ENCODE data around the gene TIMM50. TPM values are rescaled to one million over a fixed set of nuclear protein-coding genes. Genes with fewer than 3 reads are reported as not detected.
"Not testable (repeated sequence)": the region's sequence is repeated elsewhere in the genome, so short reads cannot be mapped to it uniquely, and the experiment has no call there.

TIMM50 gene
- total and polyA plus RNA-seq, 2 of the 8 experiments (the other 6 are each of a cell fraction or from before 2014, with no cell fraction given) = 155 to 187 TPM

DNA sequence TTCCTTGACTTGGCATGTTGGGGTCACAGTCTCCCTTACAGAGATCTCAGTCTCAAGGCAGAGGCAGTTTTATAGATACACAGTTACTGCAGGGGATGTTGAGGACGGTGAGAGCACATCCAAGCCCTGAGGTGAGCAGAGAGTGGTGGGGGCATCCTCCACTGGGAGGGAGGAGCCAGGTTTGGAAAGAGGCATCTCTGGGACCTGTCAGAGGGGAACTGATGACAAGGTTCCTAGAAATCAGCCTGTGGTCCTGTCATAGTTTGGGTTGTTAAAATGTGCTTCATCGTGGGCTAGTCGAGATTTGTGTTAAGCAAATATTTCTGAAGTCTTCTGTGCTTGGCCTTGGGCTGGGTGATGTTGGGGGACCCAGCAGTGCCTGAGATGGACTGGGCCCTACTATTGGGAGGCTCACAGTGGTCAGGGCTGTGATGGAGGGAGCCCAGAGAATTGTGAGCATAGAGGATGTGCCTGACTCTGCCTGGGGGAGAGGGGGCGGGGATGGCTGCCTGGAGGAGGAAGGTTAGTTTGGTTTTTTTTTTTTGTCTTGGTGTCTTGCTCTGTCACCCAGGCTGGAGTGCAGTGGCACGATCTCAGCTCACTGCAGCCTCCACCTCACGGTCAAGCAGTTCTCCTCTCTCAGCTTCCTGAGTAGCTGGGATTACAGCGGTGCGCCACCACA, 31.4 kb upstream of the TIMM50 start (continued):
- no peak for TF ChIP-seq CBX8 (IDR thresholded peaks at IDR 0.05; ENCODE audit: borderline replicate concordance, low read depth, low read length)
- no peak for TF ChIP-seq POLR2A (IDR thresholded peaks at IDR 0.05; ENCODE audit: control extremely low read depth in 1 of 2, low read depth in 2 of 2, low read length in 2 of 2)
- no peak for TF ChIP-seq YY1 (IDR thresholded peaks at IDR 0.05; ENCODE audit: low read depth, low read length)
- TF ChIP-seq, protein P1, sequence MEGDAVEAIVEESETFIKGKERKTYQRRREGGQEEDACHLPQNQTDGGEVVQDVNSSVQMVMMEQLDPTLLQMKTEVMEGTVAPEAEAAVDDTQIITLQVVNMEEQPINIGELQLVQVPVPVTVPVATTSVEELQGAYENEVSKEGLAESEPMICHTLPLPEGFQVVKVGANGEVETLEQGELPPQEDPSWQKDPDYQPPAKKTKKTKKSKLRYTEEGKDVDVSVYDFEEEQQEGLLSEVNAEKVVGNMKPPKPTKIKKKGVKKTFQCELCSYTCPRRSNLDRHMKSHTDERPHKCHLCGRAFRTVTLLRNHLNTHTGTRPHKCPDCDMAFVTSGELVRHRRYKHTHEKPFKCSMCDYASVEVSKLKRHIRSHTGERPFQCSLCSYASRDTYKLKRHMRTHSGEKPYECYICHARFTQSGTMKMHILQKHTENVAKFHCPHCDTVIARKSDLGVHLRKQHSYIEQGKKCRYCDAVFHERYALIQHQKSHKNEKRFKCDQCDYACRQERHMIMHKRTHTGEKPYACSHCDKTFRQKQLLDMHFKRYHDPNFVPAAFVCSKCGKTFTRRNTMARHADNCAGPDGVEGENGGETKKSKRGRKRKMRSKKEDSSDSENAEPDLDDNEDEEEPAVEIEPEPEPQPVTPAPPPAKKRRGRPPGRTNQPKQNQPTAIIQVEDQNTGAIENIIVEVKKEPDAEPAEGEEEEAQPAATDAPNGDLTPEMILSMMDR (IDR thresholded peaks at IDR 0.05; ENCODE audit: control extremely low read depth in 1 of 3, insufficient read depth in 1 of 3, low read depth in 1 of 3, low read length in 3 of 3) = no peak

DNA sequence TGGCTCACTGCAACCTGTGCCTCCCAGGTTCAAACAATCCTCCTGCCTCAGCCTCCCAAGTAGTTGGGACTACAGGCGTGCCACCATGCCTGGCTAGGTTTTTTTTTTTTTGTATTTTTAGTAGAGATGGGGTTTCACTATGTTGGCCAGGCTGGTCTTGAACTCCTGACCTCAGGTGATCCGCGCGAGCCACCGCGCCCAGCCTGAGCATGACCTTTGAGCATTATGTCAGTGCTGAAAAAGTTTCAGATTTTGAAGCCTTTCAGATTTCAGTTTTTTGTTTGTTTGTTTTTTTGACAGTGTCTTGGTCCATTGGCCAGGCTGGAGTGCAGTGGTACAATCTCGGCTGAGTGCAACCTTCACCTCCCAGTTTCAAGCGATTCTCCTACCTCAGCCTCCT, 29.4 kb upstream of the TIMM50 start:
- H3K4me3 ChIP-seq (ENCODE audit: extremely low read depth in 1 of 4, insufficient read depth in 2 of 4, low read depth in 3 of 4, low read length in 4 of 4); H2AFZ ChIP-seq (ENCODE audit: low read length); H3K9ac ChIP-seq (replicated peaks in 1 of 4; ENCODE audit: extremely low read depth in 1 of 4, low read depth in 3 of 4, low read length in 3 of 4); H3K23ac ChIP-seq (ENCODE audit: insufficient read length); CTCF ChIA-PET (ENCODE audit: partially characterized antibody); H3K27me3 ChIP-seq (replicated peaks in 1 of 4; ENCODE audit: control insufficient read depth in 3 of 4, extremely low read depth in 1 of 4, insufficient read depth in 3 of 4, low read length in 3 of 4); H4K8ac ChIP-seq (ENCODE audit: extremely low read depth, insufficient read depth, low read length); H3K23me2 ChIP-seq (ENCODE audit: low read depth, low read length); H3K27ac ChIP-seq (ENCODE audit: low read depth, low read length); H3K18ac ChIP-seq (ENCODE audit: extremely low read depth, low read length); H2BK12ac ChIP-seq (ENCODE audit: low read depth, low read length); H2BK20ac ChIP-seq (ENCODE audit: low read length); H4K5ac ChIP-seq (ENCODE audit: insufficient read length, low read depth, low read length); H2BK120ac ChIP-seq (replicated peaks; ENCODE audit: low read depth, low read length); H3K9me3 ChIP-seq (ENCODE audit: insufficient read depth in 2 of 2, low read depth in 1 of 2, low read length in 1 of 2); H2AK5ac ChIP-seq (ENCODE audit: low read depth, low read length); H3K4ac ChIP-seq (replicated peaks; ENCODE audit: insufficient read length, low read depth, low read length); H4K91ac ChIP-seq (replicated peaks; ENCODE audit: insufficient read length, low read length); H3K4me2 ChIP-seq (ENCODE audit: insufficient read depth in 1 of 2, low read depth in 2 of 2, low read length in 2 of 2); H3K56ac ChIP-seq (replicated peaks; ENCODE audit: insufficient read length, low read depth, low read length); H3K4me1 ChIP-seq (replicated peaks in 1 of 4; ENCODE audit: control insufficient read depth in 3 of 4, insufficient read depth in 4 of 4, low read length in 3 of 4); DNase-seq (ENCODE audit: low read depth in 1 of 2, low spot score in 2 of 2); H3K14ac ChIP-seq (ENCODE audit: insufficient read length); H2BK5ac ChIP-seq (ENCODE audit: low read depth, low read length); H2BK15ac ChIP-seq (ENCODE audit: low read length); FAIRE-seq: not testable (repeated sequence)
- WGBS, 2 experiments (ENCODE audit: extremely low coverage in 1 of 2, insufficient coverage in 1 of 2, insufficient read length in 1 of 2, insufficient replicate concordance in 2 of 2, low coverage in 1 of 2, low lambda C conversion rate in 2 of 2, missing lambda C conversion rate in 1 of 2) = 95% methylated on average over 8 of the region's 8 CpGs; no CpG with 5 or more reads in 1 of the 2 experiments
- Histone ChIP-seq H3K79me2 (ENCODE audit: control insufficient read depth in 1 of 2, insufficient read depth in 2 of 2, low read length in 2 of 2) (peaks cover 19 to 67% of the 10 kb centered on the region in 2 experiments), H4K20me1 (replicated peaks in 1 of 2; ENCODE audit: control insufficient read depth in 1 of 2, insufficient read depth in 2 of 2, low read length in 2 of 2) (peaks cover 13 to 16% of the 10 kb centered on the region in 2 experiments), H3K36me3 (ENCODE audit: control insufficient read depth in 2 of 4, insufficient read depth in 4 of 4, low read length in 3 of 4) (peaks cover 0 to 27% (median 0%) of the 10 kb centered on the region in 4 experiments; a peak in 5 of 8 replicates), H3K79me1 (ENCODE audit: low read depth, low read length) (peaks cover 13% of the 10 kb centered on the region)
- POLR2A ChIA-PET (ENCODE audit: partially characterized antibody) = interaction anchor here (47.8 kb wide), 1 partner anchor 28 kb away, joined by 1154 read pairs; the partner anchor contains the start of genes PLEKHG2 and RPS16

Measured in H1 (cell line).